GM12801 (cell line): Measurements from ENCODE around the gene C11orf65.

Experiments
- TF ChIP-seq, protein P1 (sequence below): IDR thresholded peaks from one replicate; pipeline ENCODE4 v1.5.1; 2011; ENCODE audit warnings: control low read depth; ENCODE audit not compliant: insufficient read length; ENCODE audit errors: extremely low read depth

The C11orf65 gene

DNA sequence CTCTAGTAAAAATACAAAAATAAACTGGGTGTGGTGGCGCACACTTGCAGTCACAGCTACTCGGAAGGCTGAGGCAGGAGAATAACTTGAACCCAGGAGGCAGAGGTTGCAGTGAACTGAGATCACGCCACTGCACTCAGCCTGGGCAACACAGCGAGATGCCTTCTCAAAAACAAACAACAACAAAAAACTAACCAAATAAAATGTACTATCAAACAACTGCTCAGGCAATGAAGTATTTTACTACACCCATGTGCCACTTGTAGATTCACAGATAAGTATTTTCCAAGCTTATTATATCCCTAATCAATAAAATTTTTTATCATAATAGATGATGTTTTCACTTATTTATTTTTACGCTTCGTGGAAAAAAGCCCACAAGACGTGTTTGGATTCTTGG, 924 bp downstream of the C11orf65 start:
- TF ChIP-seq, protein P1, sequence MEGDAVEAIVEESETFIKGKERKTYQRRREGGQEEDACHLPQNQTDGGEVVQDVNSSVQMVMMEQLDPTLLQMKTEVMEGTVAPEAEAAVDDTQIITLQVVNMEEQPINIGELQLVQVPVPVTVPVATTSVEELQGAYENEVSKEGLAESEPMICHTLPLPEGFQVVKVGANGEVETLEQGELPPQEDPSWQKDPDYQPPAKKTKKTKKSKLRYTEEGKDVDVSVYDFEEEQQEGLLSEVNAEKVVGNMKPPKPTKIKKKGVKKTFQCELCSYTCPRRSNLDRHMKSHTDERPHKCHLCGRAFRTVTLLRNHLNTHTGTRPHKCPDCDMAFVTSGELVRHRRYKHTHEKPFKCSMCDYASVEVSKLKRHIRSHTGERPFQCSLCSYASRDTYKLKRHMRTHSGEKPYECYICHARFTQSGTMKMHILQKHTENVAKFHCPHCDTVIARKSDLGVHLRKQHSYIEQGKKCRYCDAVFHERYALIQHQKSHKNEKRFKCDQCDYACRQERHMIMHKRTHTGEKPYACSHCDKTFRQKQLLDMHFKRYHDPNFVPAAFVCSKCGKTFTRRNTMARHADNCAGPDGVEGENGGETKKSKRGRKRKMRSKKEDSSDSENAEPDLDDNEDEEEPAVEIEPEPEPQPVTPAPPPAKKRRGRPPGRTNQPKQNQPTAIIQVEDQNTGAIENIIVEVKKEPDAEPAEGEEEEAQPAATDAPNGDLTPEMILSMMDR = no peak

DNA sequence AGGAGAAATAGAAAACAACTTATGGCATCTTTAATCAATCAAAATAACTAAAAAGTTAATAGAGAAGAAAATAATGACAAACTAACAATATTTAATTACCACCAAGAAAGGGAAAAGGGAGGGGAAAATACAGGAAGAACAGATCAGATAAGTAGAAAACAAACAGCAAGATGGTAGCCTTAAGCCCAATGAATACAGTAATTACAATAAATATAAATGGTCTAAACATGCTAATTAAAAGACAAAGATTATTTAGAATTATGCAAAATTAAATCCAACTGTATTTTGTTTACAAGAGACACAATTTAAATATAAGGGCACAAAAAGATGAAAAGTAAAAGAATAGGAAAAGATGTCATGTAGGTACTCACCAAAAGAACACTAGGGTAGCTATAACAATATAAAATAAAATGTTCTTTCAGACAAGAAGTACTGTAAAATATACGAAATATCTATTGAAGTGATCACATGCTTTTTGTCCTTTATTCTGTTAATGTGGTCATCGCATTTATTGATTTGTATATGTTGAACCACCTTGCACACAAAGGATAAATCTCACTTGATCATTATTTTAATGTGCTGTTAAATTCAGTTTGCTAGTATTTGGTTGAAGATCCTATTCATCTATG, 14.0 kb downstream of the C11orf65 start:
- TF ChIP-seq, protein P1 = no peak

DNA sequence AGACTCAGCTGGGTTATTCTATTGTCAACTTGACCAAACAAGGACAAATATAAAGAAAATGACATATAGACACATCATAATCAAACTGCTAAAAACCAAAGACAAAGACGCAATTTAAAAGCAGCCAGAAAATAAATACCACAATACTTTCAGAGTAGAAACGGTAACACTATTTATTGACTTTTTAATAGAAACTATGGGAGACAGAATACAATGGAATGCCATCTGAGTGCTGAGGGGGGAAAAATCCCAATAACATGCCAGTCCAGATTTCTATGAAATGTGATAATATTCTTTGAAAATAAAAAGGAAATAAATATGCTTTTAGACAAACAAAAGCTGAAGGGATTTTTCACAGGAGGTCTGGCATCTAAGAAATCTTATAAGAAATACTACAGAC, 30.7 kb downstream of the C11orf65 start:
- TF ChIP-seq, protein P1 = no peak

DNA sequence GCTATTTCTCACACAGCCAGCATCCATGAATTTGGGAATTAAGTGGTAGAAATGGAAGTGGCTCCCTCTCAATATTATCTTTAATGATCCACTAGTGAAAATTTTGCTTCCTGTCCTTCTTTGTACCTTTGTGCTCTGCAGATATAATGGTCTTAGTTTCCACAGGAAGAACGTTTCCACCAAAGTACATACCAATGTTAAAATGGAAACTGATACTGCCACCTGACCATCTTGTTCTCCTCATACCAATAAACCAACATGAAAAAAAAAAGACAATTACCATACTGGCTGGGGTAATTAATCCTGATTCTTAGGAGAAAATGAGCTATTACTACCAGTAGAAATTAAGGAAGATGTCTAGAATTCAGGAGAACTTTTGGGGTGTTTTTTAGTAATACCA, 32.3 kb downstream of the C11orf65 start:
- TF ChIP-seq, protein P1 = no peak

DNA sequence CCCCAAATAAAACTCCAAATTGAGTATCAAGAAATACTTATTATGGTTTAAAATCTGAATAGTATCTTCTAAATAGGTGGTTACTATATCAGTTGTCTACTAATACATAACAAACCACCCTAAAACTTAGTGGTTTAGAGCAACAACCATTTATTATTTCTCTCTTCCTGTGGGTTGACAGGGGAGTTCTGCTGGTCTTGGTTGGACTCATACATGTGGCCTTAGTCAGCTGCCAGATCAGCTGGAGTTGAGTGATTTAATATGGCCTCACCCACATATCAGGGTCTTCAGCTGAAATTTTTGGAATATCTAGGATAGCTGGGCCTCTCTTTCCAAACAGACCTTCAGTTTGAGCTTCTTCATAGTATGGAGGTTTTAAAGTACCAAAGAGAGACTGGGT, 34.5 kb downstream of the C11orf65 start:
- TF ChIP-seq, protein P1 = no peak

- TF ChIP-seq, protein P1 = no peak
Measured at GRCh38 chr11:108431997-108432396, 35.3 kb downstream of the C11orf65 start.

GRCh38 chr11:108431370-108431769, 36.0 kb downstream of the C11orf65 start:
- TF ChIP-seq, protein P1 = no peak
